Measurements from ENCODE around the gene TM9SF1. TPM values are rescaled to one million over a fixed set of nuclear protein-coding genes. Genes with fewer than 3 reads are reported as not detected.

Gene TM9SF1
- polyA plus RNA-seq, 10 donors, result 11.2 to 25.1 (median 17.6) TPM

Other genes with a start within 250 kb of the TM9SF1 start
- gene DHRS4, start 241.7 kb downstream of the TM9SF1 start, polyA plus RNA-seq (ENCODE audit: insufficient read length in 10 of 10), result 10 to 100 TPM; 10.4 to 29.7 (median 20.1) TPM
- 10 to 100 TPM in 8 of 10 donors, 1 to 10 TPM in 2; 8.4 to 17.3 (median 13.8) TPM for gene DHRS4L2, start 206.5 kb downstream of the TM9SF1 start, polyA plus RNA-seq (ENCODE audit: insufficient read length in 10 of 10)
- under 1 TPM; 0.09 to 0.50 (median 0.17) TPM for gene CARMIL3, start 143.4 kb downstream of the TM9SF1 start, polyA plus RNA-seq (ENCODE audit: insufficient read length in 10 of 10)
- under 1 TPM in 1 of 10 donors, not detected in 9; 0.07 TPM for gene CPNE6, start 123.9 kb downstream of the TM9SF1 start, polyA plus RNA-seq (ENCODE audit: insufficient read length in 10 of 10)
- 1 to 10 TPM; 2.8 to 6.0 (median 3.5) TPM for gene PCK2, start 101.1 kb downstream of the TM9SF1 start, polyA plus RNA-seq (ENCODE audit: insufficient read length in 10 of 10)
- gene DCAF11, start 80.7 kb downstream of the TM9SF1 start, polyA plus RNA-seq (ENCODE audit: insufficient read length in 10 of 10), result 10 to 100 TPM; 35.0 to 45.0 (median 38.1) TPM
- gene NRL, start 80.5 kb downstream of the TM9SF1 start, polyA plus RNA-seq (ENCODE audit: insufficient read length in 10 of 10), result 1 to 10 TPM in 9 of 10 donors, under 1 TPM in 1; 0.98 to 1.6 (median 1.2) TPM
- gene FITM1, start 64.8 kb downstream of the TM9SF1 start, polyA plus RNA-seq (ENCODE audit: insufficient read length in 10 of 10), result 100 to 1,000 TPM in 8 of 10 donors, 10 to 100 TPM in 2; 68.5 to 142 (median 118) TPM
- gene PSME1, start 59.2 kb downstream of the TM9SF1 start, polyA plus RNA-seq (ENCODE audit: insufficient read length in 10 of 10), result 100 to 1,000 TPM in 8 of 10 donors, 10 to 100 TPM in 2; 96.2 to 122 (median 112) TPM
- gene EMC9, start 53.9 kb downstream of the TM9SF1 start, polyA plus RNA-seq (ENCODE audit: insufficient read length in 10 of 10), result 10 to 100 TPM; 19.1 to 30.8 (median 26.9) TPM
- 10 to 100 TPM; 72.7 to 96.7 (median 84.4) TPM for gene PSME2, start 48.8 kb downstream of the TM9SF1 start, polyA plus RNA-seq (ENCODE audit: insufficient read length in 10 of 10)
- 10 to 100 TPM; 26.5 to 46.0 (median 33.1) TPM for gene RNF31, start 47.9 kb downstream of the TM9SF1 start, polyA plus RNA-seq (ENCODE audit: insufficient read length in 10 of 10)
- gene IRF9, start 34.2 kb downstream of the TM9SF1 start, polyA plus RNA-seq (ENCODE audit: insufficient read length in 10 of 10), result 10 to 100 TPM; 23.8 to 36.0 (median 28.2) TPM
- 10 to 100 TPM in 6 of 10 donors, 1 to 10 TPM in 4; 5.7 to 11.6 (median 10.7) TPM for gene REC8, start 23.4 kb downstream of the TM9SF1 start, polyA plus RNA-seq (ENCODE audit: insufficient read length in 10 of 10)
- gene IPO4, start 6.6 kb downstream of the TM9SF1 start, polyA plus RNA-seq (ENCODE audit: insufficient read length in 10 of 10), result 10 to 100 TPM; 21.5 to 31.8 (median 26.6) TPM
- 1 to 10 TPM; 1.8 to 8.7 (median 2.8) TPM for gene TSSK4, start 10.3 kb upstream of the TM9SF1 start, polyA plus RNA-seq (ENCODE audit: insufficient read length in 10 of 10)
- 10 to 100 TPM; 26.0 to 44.1 (median 34.5) TPM for gene CHMP4A, start 18.0 kb upstream of the TM9SF1 start, polyA plus RNA-seq (ENCODE audit: insufficient read length in 10 of 10)
- 10 to 100 TPM in 1 of 10 donors, 1 to 10 TPM in 9; 6.1 to 10.2 (median 8.0) TPM for gene MDP1, start 20.6 kb upstream of the TM9SF1 start, polyA plus RNA-seq (ENCODE audit: insufficient read length in 10 of 10)
- gene NEDD8, start 36.9 kb upstream of the TM9SF1 start, polyA plus RNA-seq (ENCODE audit: insufficient read length in 10 of 10), result 100 to 1,000 TPM; 168 to 226 (median 186) TPM
- 10 to 100 TPM; 41.5 to 57.6 (median 50.7) TPM for gene GMPR2, start 37.5 kb upstream of the TM9SF1 start, polyA plus RNA-seq (ENCODE audit: insufficient read length in 10 of 10)
- gene TINF2, start 47.2 kb upstream of the TM9SF1 start, polyA plus RNA-seq (ENCODE audit: insufficient read length in 10 of 10), result 10 to 100 TPM; 33.5 to 43.0 (median 41.5) TPM
- gene TGM1, start 67.7 kb upstream of the TM9SF1 start, polyA plus RNA-seq (ENCODE audit: insufficient read length in 10 of 10), result 1 to 10 TPM in 7 of 10 donors, under 1 TPM in 3; 0.82 to 3.9 (median 1.3) TPM
- gene RABGGTA, start 76.2 kb upstream of the TM9SF1 start, polyA plus RNA-seq (ENCODE audit: insufficient read length in 10 of 10), result 10 to 100 TPM in 9 of 10 donors, 1 to 10 TPM in 1; 10.0 to 20.1 (median 13.3) TPM
- gene DHRS1, start 104.3 kb upstream of the TM9SF1 start, polyA plus RNA-seq (ENCODE audit: insufficient read length in 10 of 10), result 10 to 100 TPM; 10.9 to 21.2 (median 17.0) TPM
- gene NOP9, start 104.4 kb upstream of the TM9SF1 start, polyA plus RNA-seq (ENCODE audit: insufficient read length in 10 of 10), result 10 to 100 TPM; 18.6 to 24.6 (median 20.0) TPM
- gene CIDEB, start 112.5 kb upstream of the TM9SF1 start, polyA plus RNA-seq (ENCODE audit: insufficient read length in 10 of 10), result 10 to 100 TPM in 7 of 10 donors, 1 to 10 TPM in 3; 8.3 to 15.5 (median 12.0) TPM
- 1 to 10 TPM; 1.4 to 3.4 (median 2.7) TPM for gene LTB4R2, start 114.7 kb upstream of the TM9SF1 start, polyA plus RNA-seq (ENCODE audit: insufficient read length in 10 of 10)
- gene LTB4R, start 116.1 kb upstream of the TM9SF1 start, polyA plus RNA-seq (ENCODE audit: insufficient read length in 10 of 10), result 1 to 10 TPM; 2.2 to 6.7 (median 3.6) TPM
- 10 to 100 TPM in 6 of 10 donors, 1 to 10 TPM in 4; 8.5 to 23.7 (median 14.3) TPM for gene ADCY4, start 139.6 kb upstream of the TM9SF1 start, polyA plus RNA-seq (ENCODE audit: insufficient read length in 10 of 10)
- 1 to 10 TPM in 8 of 10 donors, under 1 TPM in 2; 0.78 to 2.3 (median 1.8) TPM for gene RIPK3, start 144.6 kb upstream of the TM9SF1 start, polyA plus RNA-seq (ENCODE audit: insufficient read length in 10 of 10)
- gene NFATC4, start 172.7 kb upstream of the TM9SF1 start, polyA plus RNA-seq (ENCODE audit: insufficient read length in 10 of 10), result 10 to 100 TPM; 34.0 to 69.3 (median 44.5) TPM
- 10 to 100 TPM; 23.9 to 40.6 (median 29.1) TPM for gene NYNRIN, start 203.6 kb upstream of the TM9SF1 start, polyA plus RNA-seq (ENCODE audit: insufficient read length in 10 of 10)
- 1 to 10 TPM; 1.4 to 3.4 (median 2.0) TPM for gene CBLN3, start 234.2 kb upstream of the TM9SF1 start, polyA plus RNA-seq (ENCODE audit: insufficient read length in 10 of 10)
- gene KHNYN, start 234.5 kb upstream of the TM9SF1 start, polyA plus RNA-seq (ENCODE audit: insufficient read length in 10 of 10), result 10 to 100 TPM; 29.0 to 41.0 (median 34.7) TPM
- gene SDR39U1, start 247.3 kb upstream of the TM9SF1 start, polyA plus RNA-seq (ENCODE audit: insufficient read length in 10 of 10), result 10 to 100 TPM; 36.4 to 55.6 (median 47.6) TPM

All from muscle of back (tissue), 10 donors.